Dendritic cell treated with granulocyte-macrophage colony-stimulating factor and Interleukin-4, amounts not matched to agents 40 ng/mL and 50 ng/mL, for 4 days (primary cell): ENCODE results near the gene ACAD11.

ENCODE experiments used
- H3K27ac Mint-ChIP-seq: one replicate; pipeline ENCODE4 v1.8.0; 2022; ENCODE audit warnings: mild to moderate bottlenecking, mixed read lengths
- H3K27me3 Mint-ChIP-seq: one replicate; pipeline ENCODE4 v1.8.0; 2022; ENCODE audit warnings: mild to moderate bottlenecking, mixed read lengths
- H3K36me3 Mint-ChIP-seq: one replicate; pipeline ENCODE4 v1.8.0; 2022; ENCODE audit warnings: low read depth, mixed read lengths
- H3K4me1 Mint-ChIP-seq: one replicate; pipeline ENCODE4 v1.8.0; 2022; ENCODE audit warnings: low read depth, mixed read lengths
- H3K4me3 Mint-ChIP-seq: one replicate; pipeline ENCODE4 v1.8.0; 2022; ENCODE audit warnings: mild to moderate bottlenecking, moderate library complexity, mixed read lengths
- H3K9me3 Mint-ChIP-seq: one replicate; pipeline ENCODE4 v1.8.0; 2022; ENCODE audit warnings: mixed read lengths
- intact Hi-C: fragments of 100-400 bp; cut with micrococcal nuclease; formaldehyde crosslinking; loops from one replicate; pipeline ENCODE4 v1.15.0; 2022

ACAD11 gene

DNA sequence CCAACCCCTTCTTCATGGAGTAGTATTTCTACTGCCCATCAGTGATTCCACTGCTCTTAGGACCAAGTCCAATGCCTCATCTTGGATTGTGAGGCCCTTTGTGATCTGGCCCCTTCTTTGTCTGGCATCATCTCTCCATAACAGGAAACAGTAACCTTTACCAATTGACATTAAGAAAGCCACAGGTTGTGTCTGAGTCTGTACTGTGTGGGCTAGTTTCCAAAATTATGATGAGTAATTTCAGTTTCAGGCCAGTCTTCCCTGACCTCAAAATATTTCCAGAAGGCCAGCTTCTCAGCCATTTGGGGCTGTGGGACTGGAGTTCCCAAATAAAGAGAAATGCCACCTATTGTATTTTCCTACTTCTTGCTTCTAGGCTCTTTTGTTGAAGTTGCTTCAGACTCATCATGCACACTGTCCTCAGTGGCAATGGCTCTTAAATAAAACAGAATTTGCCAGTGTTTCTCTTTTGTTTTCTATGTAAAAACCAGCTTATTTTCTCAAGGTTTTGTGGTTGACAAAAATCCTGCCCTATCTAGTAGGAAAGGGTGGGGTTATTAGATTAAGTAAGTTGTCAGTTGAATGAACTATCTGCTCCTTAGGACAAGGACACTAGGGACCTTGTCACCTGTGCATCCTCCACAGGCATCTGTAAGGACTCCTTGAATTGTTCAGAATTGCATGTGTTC, 109.6 kb downstream of the ACAD11 start:
- H3K4me1 Mint-ChIP-seq: peaks cover 24% of the 10 kb centered on the region
- H3K9me3 Mint-ChIP-seq: no peaks in the 10 kb centered on the region
- no peak overlapping the region for H3K4me3 Mint-ChIP-seq
- intact Hi-C loops: no loop called here
- H3K36me3 Mint-ChIP-seq: no peaks in the 10 kb centered on the region
- no peak overlapping the region for H3K27ac Mint-ChIP-seq
- H3K27me3 Mint-ChIP-seq: no peaks in the 10 kb centered on the region

DNA sequence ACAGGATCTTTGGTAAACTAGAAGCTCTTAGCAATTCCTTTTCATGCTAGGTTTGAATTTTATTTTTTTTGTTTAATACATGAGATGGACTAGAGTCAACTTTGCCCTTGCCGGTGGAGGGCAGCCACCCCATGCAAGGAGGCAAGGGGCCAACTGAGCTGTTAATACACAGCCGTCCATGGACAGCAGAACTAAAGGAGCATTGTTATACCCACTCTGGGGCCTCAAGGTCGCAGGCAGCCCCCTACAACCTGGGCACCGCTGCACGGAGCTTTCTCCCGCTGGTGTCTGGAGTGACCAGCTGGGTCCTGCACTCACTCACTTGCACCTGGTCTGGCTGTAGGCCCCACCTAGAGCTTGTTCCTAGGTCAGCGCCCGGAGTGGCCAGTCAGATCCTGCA, 110.4 kb downstream of the ACAD11 start:
- no peaks in the 10 kb centered on the region for H3K36me3 Mint-ChIP-seq
- no peak overlapping the region for H3K4me3 Mint-ChIP-seq
- peaks cover 33% of the 10 kb centered on the region for H3K4me1 Mint-ChIP-seq
- no peaks in the 10 kb centered on the region for H3K27me3 Mint-ChIP-seq
- no peak overlapping the region for H3K27ac Mint-ChIP-seq
- H3K9me3 Mint-ChIP-seq: no peaks in the 10 kb centered on the region
- intact Hi-C loops: no loop called here

DNA sequence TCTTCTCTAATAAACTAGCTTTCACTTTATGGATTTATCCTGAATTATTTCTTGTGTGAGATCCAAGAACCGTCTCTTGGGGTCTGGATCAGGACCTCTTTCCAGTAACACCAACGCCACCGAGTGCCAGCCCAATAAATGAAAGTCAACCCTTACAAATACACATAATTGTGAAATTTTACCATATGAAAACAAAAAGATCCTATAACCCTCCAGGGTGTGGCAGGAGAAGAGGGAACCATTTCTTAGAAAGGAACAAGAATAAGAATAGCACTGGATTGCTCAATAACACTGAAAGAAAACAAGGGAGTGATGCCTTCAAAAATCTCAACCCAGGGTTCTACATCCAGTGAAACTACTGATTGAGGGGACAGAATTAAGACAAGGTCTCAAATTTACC, 114.1 kb downstream of the ACAD11 start:
- H3K4me1 Mint-ChIP-seq: peaks cover 60% of the 10 kb centered on the region
- intact Hi-C loops: no loop called here
- H3K9me3 Mint-ChIP-seq: no peaks in the 10 kb centered on the region
- peaks cover 22% of the 10 kb centered on the region for H3K36me3 Mint-ChIP-seq
- H3K27ac Mint-ChIP-seq: peak overlapping the region; percentile 59
- peak overlapping the region; percentile 39 for H3K4me3 Mint-ChIP-seq
- H3K27me3 Mint-ChIP-seq: no peaks in the 10 kb centered on the region

DNA sequence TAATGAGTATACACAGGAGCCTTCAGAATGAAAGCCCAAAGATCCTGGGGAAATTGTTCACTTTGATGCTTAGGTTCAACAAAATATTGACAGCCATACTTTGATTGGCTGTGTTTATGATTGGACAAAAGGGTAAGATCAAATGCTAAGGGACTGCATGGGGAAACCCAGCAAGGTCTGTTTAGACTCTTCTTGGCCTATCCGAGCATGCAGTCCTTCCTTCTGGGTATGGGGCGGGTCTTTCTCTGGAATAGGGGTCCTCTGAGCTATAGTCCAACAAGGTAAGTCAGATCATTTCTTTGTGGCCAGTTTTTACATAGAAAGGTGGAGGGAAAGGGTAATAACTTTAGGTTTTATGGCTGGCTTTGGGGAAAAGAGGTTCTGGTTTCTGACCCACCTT, 115.5 kb downstream of the ACAD11 start:
- Mint-ChIP-seq H3K27ac (no peak overlapping the region), H3K4me1 (peaks cover 52% of the 10 kb centered on the region)

DNA sequence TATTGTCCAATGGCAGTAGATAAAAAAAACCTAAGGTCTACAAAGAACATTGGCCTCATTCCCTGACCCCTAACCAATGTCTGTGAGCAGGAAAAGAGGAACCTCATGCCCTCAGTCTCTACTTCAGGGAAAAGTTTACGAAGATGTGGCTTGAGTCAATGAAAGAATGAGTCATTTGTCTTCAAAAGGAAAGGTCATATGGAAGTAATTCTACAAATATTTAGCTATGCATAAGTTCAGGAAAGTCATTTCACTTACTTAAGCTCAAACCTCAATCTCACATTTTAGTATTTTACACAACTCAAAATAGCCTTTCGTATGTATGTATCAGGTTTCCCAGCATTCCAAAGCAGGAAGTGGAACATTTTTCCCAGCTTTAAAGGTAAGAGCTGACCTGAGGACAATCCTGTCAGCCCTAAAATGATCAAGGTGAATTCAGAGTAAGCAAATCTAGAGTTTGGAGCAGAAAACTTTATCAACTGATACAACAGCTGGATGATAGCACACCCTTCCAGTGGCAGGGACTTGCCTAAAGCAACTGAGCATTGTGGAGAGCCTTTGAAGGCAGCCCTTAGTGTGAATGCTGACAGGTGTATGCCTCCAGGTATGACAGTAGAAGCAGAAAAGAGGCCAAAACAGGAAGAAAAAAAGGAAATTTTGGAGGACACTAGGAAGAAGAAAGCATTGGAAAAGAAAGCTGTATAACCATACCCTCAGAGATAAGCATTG, 116.4 kb downstream of the ACAD11 start:
- H3K4me1 Mint-ChIP-seq: peaks cover 52% of the 10 kb centered on the region
- H3K36me3 Mint-ChIP-seq: peaks cover 42% of the 10 kb centered on the region
- no peaks in the 10 kb centered on the region for H3K9me3 Mint-ChIP-seq
- no peak overlapping the region for H3K4me3 Mint-ChIP-seq
- H3K27ac Mint-ChIP-seq: no peak overlapping the region
- intact Hi-C loops: no loop called here
- H3K27me3 Mint-ChIP-seq: no peaks in the 10 kb centered on the region

More for the DNA sequence above, 115.5 kb downstream of the ACAD11 start:
- no peaks in the 10 kb centered on the region for H3K9me3 Mint-ChIP-seq
- peaks cover 32% of the 10 kb centered on the region for H3K36me3 Mint-ChIP-seq
- H3K4me3 Mint-ChIP-seq: no peak overlapping the region
- H3K27me3 Mint-ChIP-seq: no peaks in the 10 kb centered on the region
- intact Hi-C loops: no loop called here

DNA sequence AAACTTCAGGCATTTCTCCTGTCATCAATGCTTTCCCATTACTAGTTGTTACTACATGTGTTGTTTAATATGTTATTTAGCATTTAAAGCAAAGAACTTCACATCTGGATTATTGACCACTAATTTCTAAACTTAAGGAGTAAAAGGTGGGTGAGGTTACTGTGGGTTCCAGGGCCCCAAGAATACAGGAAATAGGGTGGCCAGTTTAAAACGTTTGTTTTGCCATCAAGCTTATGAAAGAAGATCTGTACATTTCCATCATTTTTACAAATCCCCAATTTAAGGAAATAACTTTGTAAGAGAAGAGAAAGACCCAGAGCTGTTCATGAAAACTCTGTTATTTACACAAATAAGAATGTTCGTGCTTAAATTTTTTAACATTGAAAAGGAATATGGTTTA, 117.0 kb downstream of the ACAD11 start:
- Mint-ChIP-seq H3K27ac (peak overlapping the region; percentile 26), H3K36me3 (peaks cover 48% of the 10 kb centered on the region), H3K4me1 (peaks cover 52% of the 10 kb centered on the region), H3K9me3 (no peaks in the 10 kb centered on the region), H3K27me3 (no peaks in the 10 kb centered on the region), H3K4me3 (no peak overlapping the region)
- intact Hi-C loops: no loop called here

DNA sequence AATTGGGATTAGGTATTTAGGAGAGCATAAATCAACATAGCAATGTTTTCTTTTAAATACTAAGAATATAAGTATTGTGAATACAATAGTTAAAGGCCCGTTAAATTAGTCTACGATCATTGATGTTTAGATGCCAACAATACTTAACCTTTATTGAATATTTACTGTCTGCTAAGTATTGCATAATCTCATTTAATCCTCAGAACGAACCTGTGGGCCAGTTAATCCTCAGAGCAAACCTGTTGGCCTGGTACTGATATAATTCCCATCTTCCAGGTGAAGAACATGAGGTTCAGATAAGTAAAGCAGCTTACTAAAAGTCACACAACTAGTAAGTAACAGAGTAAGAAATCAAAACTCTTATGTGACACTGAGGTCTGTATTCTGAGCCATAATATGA, 119.9 kb downstream of the ACAD11 start:
- Mint-ChIP-seq H3K4me3 (no peak overlapping the region), H3K9me3 (no peaks in the 10 kb centered on the region), H3K27me3 (no peaks in the 10 kb centered on the region), H3K36me3 (peaks cover 77% of the 10 kb centered on the region), H3K27ac (no peak overlapping the region), H3K4me1 (peaks cover 34% of the 10 kb centered on the region)
- intact Hi-C loops: no loop called here

DNA sequence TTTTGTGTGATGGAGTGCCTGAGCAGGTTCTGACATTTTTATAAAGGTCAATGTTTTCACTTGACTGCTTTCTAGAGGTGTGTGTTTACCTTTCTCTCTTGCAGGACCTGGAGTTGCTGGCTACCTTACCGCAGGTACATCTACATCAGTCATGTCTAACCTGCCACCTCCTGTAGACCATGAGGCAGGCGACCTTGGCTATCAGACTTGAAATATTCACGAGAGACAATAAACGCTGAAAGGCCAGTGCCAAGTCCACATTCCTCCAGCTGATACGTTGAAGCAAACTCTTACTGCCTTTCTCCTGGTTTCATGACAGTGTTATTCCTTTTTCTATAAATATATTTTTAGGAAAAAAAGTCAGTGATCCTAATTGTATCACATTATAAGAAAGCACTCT, 121.5 kb downstream of the ACAD11 start:
- H3K36me3 Mint-ChIP-seq: peaks cover 87% of the 10 kb centered on the region
- H3K27me3 Mint-ChIP-seq: no peaks in the 10 kb centered on the region
- peaks cover 18% of the 10 kb centered on the region for H3K4me1 Mint-ChIP-seq
- intact Hi-C loops: no loop called here
- H3K9me3 Mint-ChIP-seq: no peaks in the 10 kb centered on the region
- no peak overlapping the region for H3K4me3 Mint-ChIP-seq
- no peak overlapping the region for H3K27ac Mint-ChIP-seq

DNA sequence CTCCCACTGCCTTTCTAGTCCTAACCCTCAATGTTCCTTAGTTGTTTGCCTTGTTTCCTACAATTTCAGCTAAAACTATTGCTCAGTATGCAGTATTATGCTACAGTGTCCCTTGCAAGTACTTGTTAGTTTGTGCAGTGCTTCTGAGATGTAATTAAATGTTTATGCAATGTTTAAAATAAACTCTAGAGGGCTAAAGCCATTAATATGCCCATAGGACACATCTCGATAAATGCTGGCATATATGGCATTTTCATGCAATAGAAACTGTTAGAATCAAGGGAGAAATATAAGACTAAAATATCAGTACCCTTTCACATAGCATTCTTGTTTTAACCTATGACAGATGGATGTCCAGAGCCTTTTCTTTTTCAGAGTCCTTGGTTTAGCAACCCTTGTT, 122.3 kb downstream of the ACAD11 start:
- Mint-ChIP-seq H3K27me3 (no peaks in the 10 kb centered on the region), H3K4me3 (no peak overlapping the region), H3K9me3 (no peaks in the 10 kb centered on the region), H3K36me3 (peaks cover 92% of the 10 kb centered on the region), H3K4me1 (peaks cover 11% of the 10 kb centered on the region), H3K27ac (peak overlapping the region; percentile 33)
- intact Hi-C loops: no loop called here

DNA sequence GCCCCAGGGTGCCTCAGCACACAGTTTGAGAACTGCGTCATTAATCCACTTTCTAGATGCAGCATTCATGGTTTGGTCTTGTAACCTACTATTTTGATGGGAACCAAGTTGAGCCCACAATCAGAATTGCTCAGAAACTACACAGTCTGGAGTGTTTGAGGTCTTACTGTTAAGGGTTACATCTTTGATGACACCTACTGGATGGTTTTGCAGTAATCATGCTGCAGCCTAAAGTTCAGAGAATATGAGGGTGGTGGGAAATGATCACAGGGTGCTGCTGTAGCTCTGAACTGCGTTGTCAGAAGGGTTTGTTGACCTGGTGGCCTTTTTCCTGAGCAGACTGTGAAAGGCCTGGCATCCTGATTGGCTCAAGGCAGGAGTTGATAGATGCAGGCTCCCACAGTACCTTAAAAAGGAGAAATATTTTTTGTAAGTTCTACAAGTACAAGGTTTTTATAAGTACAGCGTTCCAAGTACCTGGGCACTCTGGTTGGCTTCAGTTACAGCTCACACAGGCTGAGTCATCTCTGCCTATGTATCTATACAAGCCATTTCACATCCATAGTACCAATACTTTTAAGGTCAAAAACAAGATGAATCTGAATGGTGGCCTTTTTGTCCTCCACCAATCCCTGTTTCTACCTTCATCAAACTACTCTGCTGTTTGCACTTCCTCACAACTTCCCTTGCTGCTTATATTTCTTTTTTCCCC, 123.0 kb downstream of the ACAD11 start:
- Mint-ChIP-seq H3K27me3 (no peaks in the 10 kb centered on the region), H3K27ac (peak overlapping the region; percentile 33), H3K9me3 (no peaks in the 10 kb centered on the region), H3K4me3 (no peak overlapping the region), H3K4me1 (peaks cover 4% of the 10 kb centered on the region), H3K36me3 (peaks cover 93% of the 10 kb centered on the region)
- intact Hi-C loops: loop anchor here (1.0 kb wide), 1 partner anchor 106 kb away; no protein-coding TSS in a partner anchor

DNA sequence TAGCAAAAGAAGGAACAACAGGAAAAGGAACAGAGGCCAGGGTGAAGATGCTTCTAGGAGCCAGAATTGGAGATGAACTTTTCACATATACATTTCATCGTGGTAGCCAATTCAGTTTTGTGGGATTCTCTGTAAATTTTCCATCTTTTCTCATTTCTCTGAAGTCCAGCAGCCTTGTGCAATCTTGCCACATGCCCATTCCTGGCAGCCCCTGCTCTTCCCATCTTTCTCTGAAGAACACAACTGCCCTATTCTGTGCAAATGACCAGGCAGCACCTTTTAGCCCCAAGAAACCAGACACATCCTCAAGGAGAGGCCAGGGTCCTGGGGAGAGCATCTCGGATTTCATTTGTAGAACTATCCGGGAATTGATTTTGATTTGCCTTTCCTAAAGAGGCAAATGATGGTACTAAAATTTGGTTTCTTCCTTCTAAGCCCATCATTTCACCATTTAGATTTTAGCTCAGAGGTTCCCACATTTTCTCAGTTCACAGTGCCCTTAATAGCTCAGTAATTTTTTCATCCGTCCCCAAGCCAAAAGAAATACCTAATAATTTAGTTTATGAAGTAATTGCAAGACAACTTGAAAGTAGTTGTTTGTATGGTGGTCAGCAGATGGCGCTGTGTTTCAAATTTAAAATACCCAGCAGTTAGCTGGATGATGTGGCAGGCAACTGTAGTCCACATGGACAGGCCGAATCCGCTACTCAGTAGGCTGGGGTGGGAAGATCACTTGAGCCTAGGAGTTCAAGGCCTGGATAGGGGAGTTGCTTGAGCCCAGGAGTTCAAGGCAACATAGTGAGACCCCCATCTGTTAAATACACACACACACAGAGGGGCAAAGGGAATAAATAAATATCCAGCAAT, 123.8 kb downstream of the ACAD11 start:
- intact Hi-C loops: loop anchor here (1.0 kb wide), 1 partner anchor 106 kb away; no protein-coding TSS in a partner anchor
- H3K4me1 Mint-ChIP-seq: peaks cover under 1% of the 10 kb centered on the region

DNA sequence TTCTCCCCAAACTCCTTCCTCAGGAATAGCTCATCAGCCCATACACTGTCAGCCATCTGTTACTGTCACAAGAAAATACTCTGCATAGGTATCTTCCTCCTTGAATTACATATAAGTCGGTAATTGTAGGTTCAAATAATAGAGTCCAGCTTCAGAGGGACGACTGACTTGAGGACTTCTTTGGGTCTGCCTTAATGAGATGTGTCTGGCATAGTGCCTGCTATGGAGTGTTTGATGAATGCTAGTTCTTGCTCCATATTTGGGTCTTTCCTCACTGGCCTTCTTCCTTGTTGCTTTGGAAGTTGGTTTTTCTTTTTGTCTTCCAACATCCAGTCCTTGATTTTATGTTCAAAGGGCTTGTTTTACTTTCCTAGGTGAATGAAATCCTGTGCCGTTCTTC, 129.0 kb downstream of the ACAD11 start:
- peaks cover 93% of the 10 kb centered on the region for H3K36me3 Mint-ChIP-seq
- H3K4me1 Mint-ChIP-seq: no peaks in the 10 kb centered on the region
- no peaks in the 10 kb centered on the region for H3K9me3 Mint-ChIP-seq
- intact Hi-C loops: no loop called here
- no peak overlapping the region for H3K4me3 Mint-ChIP-seq
- H3K27ac Mint-ChIP-seq: no peak overlapping the region
- no peaks in the 10 kb centered on the region for H3K27me3 Mint-ChIP-seq

More for the DNA sequence above, 123.8 kb downstream of the ACAD11 start:
- H3K27ac Mint-ChIP-seq: no peak overlapping the region
- no peaks in the 10 kb centered on the region for H3K9me3 Mint-ChIP-seq
- H3K36me3 Mint-ChIP-seq: peaks cover 94% of the 10 kb centered on the region
- no peak overlapping the region for H3K4me3 Mint-ChIP-seq
- H3K27me3 Mint-ChIP-seq: no peaks in the 10 kb centered on the region

DNA sequence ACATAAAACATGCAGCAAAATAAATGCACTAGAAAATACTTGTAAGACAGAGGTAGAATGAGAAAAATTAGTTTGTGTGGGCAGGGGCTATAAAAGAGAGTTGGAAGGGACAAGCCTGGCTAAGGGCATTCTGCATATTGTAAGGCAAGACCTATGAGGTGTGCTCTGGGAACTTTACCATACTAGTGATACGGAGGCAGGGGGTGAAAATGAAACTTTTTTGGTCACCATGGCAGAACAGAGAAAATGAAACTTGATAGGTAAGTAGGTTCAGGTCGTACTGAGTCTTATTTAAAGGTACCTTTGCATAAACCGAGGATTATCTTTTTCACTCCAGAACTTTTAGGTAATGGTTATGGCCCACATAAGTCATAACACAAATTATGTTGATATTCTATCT, 137.3 kb downstream of the ACAD11 start:
- Mint-ChIP-seq H3K27me3 (no peaks in the 10 kb centered on the region), H3K4me3 (no peak overlapping the region), H3K4me1 (no peaks in the 10 kb centered on the region), H3K36me3 (peaks cover 97% of the 10 kb centered on the region), H3K27ac (no peak overlapping the region), H3K9me3 (no peaks in the 10 kb centered on the region)
- intact Hi-C loops: loop anchor here (5.0 to 10.0 kb wide), 2 partner anchors 35 to 58 kb away; no protein-coding TSS in a partner anchor
